GM12891 (cell line): ENCODE measurements around the gene UBALD2.

Source experiments
- POLR2A ChIP-seq: IDR thresholded peaks from 2 replicates; pipeline ENCODE4 v1.6.1; 2011; ENCODE audit warnings: low read depth, low read length, control low read depth
- POLR2AphosphoS5 ChIP-seq: IDR thresholded peaks from 2 replicates; pipeline ENCODE4 v1.6.1; 2011; ENCODE audit warnings: low read depth, low read length, control low read depth

- TF ChIP-seq POLR2AphosphoS5 (no peak), POLR2A (no peak)
Measured at GRCh38 chr17:76260669-76261068, 4.5 kb upstream of the UBALD2 start.
